Kidney (tissue), 14 donors: ENCODE results near the gene TSHZ2. TPM values are rescaled to one million over a fixed set of nuclear protein-coding genes. Genes with fewer than 3 reads are reported as not detected.

Experiments
- DNase-seq, 5 donors: peaks; one replicate each; pipeline ENCODE4 v3.0.0-alpha.2; 2013 to 2020
- FAIRE-seq: peaks from 2 replicates; lab custom pipeline; 2012; peaks lifted over from hg19 to GRCh38; lab: Jason Lieb, UNC
- H3K27ac ChIP-seq, 2 donors: one replicate each; pipeline ENCODE4 v1.7.0; 2013; ENCODE audit warnings: low read depth in 2 of 2, low read length in 2 of 2, inconsistent platforms in 1 of 2
- H3K27me3 ChIP-seq: one replicate; pipeline ENCODE4 v1.7.1; 2013; ENCODE audit warnings: low read length, inconsistent platforms; ENCODE audit not compliant: control insufficient read depth, insufficient read depth
- H3K36me3 ChIP-seq, 3 donors: one replicate each; pipeline versions ENCODE4 v1.7.0 to v1.7.1; 2013; ENCODE audit warnings: low read length in 3 of 3, control low read depth in 1 of 3, inconsistent platforms in 1 of 3; ENCODE audit not compliant: insufficient read depth in 3 of 3, control insufficient read depth in 2 of 3
- H3K4me1 ChIP-seq, 3 donors: one replicate each; pipeline versions ENCODE4 v1.7.0 to v1.7.1; 2013; ENCODE audit warnings: low read length in 3 of 3, inconsistent platforms in 1 of 3, low read depth in 1 of 3; ENCODE audit not compliant: control insufficient read depth in 2 of 3, insufficient read depth in 2 of 3
- H3K4me3 ChIP-seq, 3 donors: one replicate each; pipeline versions ENCODE4 v1.7.0 to v1.8.1; 2013; ENCODE audit warnings: low read length in 3 of 3, control low read depth in 1 of 3, inconsistent platforms in 1 of 3
- H3K9ac ChIP-seq, 3 donors: one replicate each; pipeline versions ENCODE4 v1.7.0 to v1.7.1; 2013; ENCODE audit warnings: low read length in 3 of 3, control low read depth in 1 of 3, inconsistent platforms in 1 of 3
- H3K9me3 ChIP-seq, 3 donors: one replicate each; pipeline versions ENCODE4 v1.7.0 to v1.7.1; 2013; ENCODE audit warnings: low read length in 3 of 3, control low read depth in 1 of 3, inconsistent platforms in 1 of 3; ENCODE audit not compliant: control insufficient read depth in 2 of 3, insufficient read depth in 1 of 3
- CTCF ChIP-seq: IDR thresholded peaks from 3 replicates; pipeline ENCODE4 v1.5.1; 2012; ENCODE audit warnings: mild to moderate bottlenecking, moderate library complexity, borderline replicate concordance; ENCODE audit not compliant: insufficient read depth; ENCODE audit errors: extremely low read depth
- intact Hi-C: fragments of 100-400 bp; cut with DNase I; formaldehyde crosslinking; loops from one replicate; pipeline ENCODE4 v1.11.1; 2022
- polyA plus RNA-seq: library from polyadenylated mRNA; stranded (reverse); fragments of 350-450 nt; fragmentation: Illumina TruSeq; extraction: RNeasy Lipid Tissue Mini Kit (QIAGEN cat#74804); gene quantifications from one replicate; pipeline ENCODE4 v1.2.3, GENCODE V29; 2014; ENCODE audit warnings: low read depth, low replicate concordance; ENCODE audit not compliant: insufficient read depth
- total RNA-seq: library from RNA; stranded (reverse); fragmentation: NEBNext Ultra II Directional; extraction: Animal tissue kit (Norgen Biotek cat#: 25700); gene quantifications from one replicate; pipeline ENCODE4 v1.2.1, GENCODE V29; 2021
- donor health status: control.
- donor health status: control.
- donor health status: control.
- donor health status: control.
- donor health status: control.
- donor health status: DM: yes; HTN: yes; CAD: no.
- donor health status: Normal renal cell carcinoma (clear cell type).

Gene TSHZ2
- total and polyA plus RNA-seq, 2 donors from 2014 or later, result 0.86 to 15.5 TPM

GRCh38 chr20:53425941-53426340, 453.8 kb downstream of the TSHZ2 start:
- FAIRE-seq (no peak), DNase-seq (no peak)
- intact Hi-C loops, result no loop called here
- Histone ChIP-seq H3K9me3 (no peaks in the 10 kb centered on the region), H3K4me1 (no peaks in the 10 kb centered on the region), H3K27ac (no peak overlapping the region), H3K9ac (no peak overlapping the region), H3K27me3 (no peaks in the 10 kb centered on the region), H3K36me3 (no peaks in the 10 kb centered on the region), H3K4me3 (no peak overlapping the region)
- no peak for TF ChIP-seq CTCF

GRCh38 chr20:53426766-53427312, 454.7 kb downstream of the TSHZ2 start:
- Histone ChIP-seq H3K4me3 (no peak overlapping the region), H3K4me1 (no peaks in the 10 kb centered on the region), H3K9ac (no peak overlapping the region), H3K9me3 (no peaks in the 10 kb centered on the region), H3K27me3 (no peaks in the 10 kb centered on the region), H3K27ac (no peak overlapping the region), H3K36me3 (no peaks in the 10 kb centered on the region)
- intact Hi-C loops, result no loop called here
- TF ChIP-seq CTCF, result no peak
- FAIRE-seq (no peak), DNase-seq (no peak)

GRCh38 chr20:53427951-53428350, 455.8 kb downstream of the TSHZ2 start:
- Histone ChIP-seq H3K27ac (no peak overlapping the region), H3K4me3 (no peak overlapping the region), H3K4me1 (no peaks in the 10 kb centered on the region), H3K36me3 (no peaks in the 10 kb centered on the region), H3K9ac (no peak overlapping the region), H3K27me3 (no peaks in the 10 kb centered on the region), H3K9me3 (peaks cover 0 to 3% (median 0%) of the 10 kb centered on the region in 3 donors)
- no peak for TF ChIP-seq CTCF
- no peak for DNase-seq
- intact Hi-C loops, result no loop called here
- FAIRE-seq, result no peak

GRCh38 chr20:53428588-53428987, 456.4 kb downstream of the TSHZ2 start:
- Histone ChIP-seq H3K36me3 (no peaks in the 10 kb centered on the region), H3K9ac (no peak overlapping the region), H3K4me3 (no peak overlapping the region), H3K27me3 (no peaks in the 10 kb centered on the region), H3K9me3 (peaks cover 0 to 4% (median 0%) of the 10 kb centered on the region in 3 donors), H3K4me1 (no peaks in the 10 kb centered on the region), H3K27ac (no peak overlapping the region)
- FAIRE-seq (no peak), DNase-seq (no peak)
- intact Hi-C loops, result no loop called here
- TF ChIP-seq CTCF, result no peak
